GM18517 (cell line): ENCODE measurements around the gene TMEM108.

ENCODE experiments used
- ATAC-seq: cut with Tn5 transposase; IDR thresholded peaks from one replicate; pipeline ENCODE4 v1.9.1; 2021; ENCODE audit warnings: mild to moderate bottlenecking, moderate library complexity; ENCODE audit not compliant: unreplicated experiment

The TMEM108 gene

DNA sequence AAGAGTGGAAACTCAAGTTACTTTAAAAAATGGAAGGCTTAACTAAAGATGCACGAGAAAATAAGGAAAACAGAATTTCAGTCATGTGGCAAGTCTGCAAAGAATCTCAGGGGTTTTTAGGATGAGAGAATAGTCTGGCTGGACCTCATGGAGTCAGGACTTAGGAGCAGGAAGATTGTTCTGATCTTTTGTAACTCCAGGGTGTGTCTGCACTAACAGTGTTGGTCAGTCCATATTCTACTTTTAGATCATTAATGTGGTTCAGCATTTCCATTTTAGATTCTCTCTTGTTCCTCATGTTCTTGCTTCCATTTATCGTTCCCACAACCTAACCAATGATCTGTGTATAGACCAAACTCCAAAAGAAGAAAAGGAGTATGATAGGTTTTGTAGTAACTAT is 15.3 kb downstream of the TMEM108 start:
- no peak for ATAC-seq

- ATAC-seq, result no peak
Observed at GRCh38 chr3:133054586-133054985, 16.4 kb downstream of the TMEM108 start.

DNA sequence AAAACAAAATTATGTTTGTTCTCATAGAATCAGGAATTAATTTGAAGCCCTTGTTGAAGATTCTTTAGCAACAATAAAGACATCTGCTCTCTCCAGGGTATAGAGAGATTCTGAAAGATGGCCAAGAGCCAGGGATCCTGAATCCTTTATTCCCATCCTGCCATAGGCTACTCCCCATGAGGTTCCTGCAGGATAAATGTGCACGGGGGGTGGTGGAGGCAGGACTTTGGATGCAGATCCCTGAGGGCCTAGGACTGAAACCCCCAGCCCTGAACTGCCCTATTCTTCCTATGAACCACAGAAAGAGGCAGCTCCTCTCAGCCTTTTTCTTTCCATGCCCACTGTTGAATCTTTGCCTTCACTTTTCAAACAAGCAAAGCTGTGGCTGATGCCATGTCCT is 17.1 kb downstream of the TMEM108 start:
- no peak for ATAC-seq

GRCh38 chr3:133058243-133058642 is 20.1 kb downstream of the TMEM108 start:
- no peak for ATAC-seq

DNA sequence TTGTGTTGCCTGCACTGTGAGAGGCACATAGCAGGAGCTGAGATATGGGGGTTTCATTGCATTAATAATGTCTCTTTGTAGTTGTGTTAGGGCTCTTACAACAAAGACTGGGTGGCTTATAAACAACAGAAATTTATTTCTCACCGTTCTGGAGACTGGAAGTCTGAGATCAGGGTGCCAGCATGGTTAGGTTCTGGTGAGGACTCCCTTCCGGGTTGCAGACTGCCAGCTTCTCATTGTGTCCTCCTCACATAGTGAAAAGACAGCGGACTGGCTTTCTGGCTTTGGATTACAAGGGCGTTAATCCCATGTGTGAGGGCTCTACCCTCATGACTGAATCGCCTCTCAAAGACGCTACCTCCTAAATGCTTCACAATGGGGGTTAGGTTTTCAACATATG is 20.6 kb downstream of the TMEM108 start:
- ATAC-seq, result no peak

- no peak for ATAC-seq
Observed at GRCh38 chr3:133065193-133065961, 27.2 kb downstream of the TMEM108 start.

DNA sequence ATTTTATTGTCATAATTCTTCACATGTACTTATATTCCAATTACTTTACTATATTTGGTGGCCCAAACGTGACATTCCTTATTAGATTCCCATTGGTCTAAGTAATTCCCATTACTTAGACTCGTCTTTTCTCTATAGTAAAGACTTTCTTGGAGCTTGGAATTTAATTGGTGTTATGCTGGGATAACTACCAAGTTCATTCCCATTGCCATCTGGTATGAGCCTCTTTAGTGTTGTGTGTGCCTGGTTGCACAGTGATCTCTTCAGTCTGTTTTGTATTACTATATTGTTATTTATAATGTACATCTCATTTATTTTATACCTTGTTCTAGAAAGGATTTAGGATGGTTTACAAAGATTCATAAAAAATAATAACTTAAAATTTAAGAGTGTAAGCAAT is 27.8 kb downstream of the TMEM108 start:
- no peak for ATAC-seq

DNA sequence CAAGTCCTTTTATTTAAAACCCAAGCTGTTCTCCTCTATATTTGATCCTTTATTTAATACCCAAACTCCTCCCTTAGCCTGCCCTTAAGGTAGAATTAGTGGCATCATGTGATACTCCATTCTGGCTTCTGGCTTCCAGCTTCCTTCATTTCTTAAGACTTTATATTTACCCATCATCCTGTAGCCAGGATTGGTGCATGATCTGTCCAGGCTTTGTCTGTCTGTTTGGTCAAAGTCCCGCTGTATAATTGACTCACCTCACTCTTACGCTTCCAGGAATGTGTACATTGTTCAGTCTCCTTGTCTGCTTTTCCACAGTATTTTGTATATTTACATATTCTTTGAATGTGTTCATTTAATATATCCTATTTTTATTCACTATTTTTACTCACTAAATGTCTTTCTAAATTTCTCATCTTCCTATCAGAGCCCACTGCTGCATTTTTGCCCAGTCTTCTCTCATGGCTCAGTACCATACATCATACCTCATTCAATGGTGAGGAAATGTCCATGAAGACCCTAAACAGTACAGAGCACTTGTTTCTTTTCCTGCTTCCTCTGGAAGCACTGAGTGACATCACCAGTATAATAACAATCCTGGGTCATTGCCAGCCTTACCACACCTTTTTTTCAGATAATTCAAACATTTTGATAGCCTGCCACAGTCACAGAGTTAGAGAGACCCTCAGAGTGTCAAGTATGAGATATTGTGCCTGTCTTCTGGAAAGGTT is 31.5 kb downstream of the TMEM108 start:
- ATAC-seq, result no peak

GRCh38 chr3:133074977-133075376 is 36.8 kb downstream of the TMEM108 start:
- no peak for ATAC-seq

DNA sequence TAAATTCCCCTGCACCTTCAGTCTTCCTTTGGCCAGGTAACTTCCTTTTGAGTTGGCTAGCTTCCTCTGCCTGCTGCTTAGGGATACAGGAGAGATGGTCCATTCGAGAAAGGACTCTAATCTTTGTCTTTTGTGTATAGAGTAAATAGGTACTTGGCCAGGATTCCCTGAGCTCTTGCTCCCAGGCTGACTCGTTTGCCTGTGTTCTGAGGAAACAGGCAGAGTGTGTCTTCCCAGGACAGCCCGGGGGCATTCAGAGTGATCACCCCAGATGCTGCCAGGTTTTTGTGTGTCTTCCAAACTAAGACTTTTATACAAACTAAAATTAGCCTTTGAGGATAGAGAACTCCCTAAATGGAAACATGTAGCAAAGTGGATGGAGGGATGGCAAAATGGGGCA is 39.5 kb downstream of the TMEM108 start:
- no peak for ATAC-seq

GRCh38 chr3:133079621-133080020 is 41.4 kb downstream of the TMEM108 start:
- ATAC-seq, result no peak

- ATAC-seq, result no peak
Observed at GRCh38 chr3:133081016-133081415, 42.8 kb downstream of the TMEM108 start.

DNA sequence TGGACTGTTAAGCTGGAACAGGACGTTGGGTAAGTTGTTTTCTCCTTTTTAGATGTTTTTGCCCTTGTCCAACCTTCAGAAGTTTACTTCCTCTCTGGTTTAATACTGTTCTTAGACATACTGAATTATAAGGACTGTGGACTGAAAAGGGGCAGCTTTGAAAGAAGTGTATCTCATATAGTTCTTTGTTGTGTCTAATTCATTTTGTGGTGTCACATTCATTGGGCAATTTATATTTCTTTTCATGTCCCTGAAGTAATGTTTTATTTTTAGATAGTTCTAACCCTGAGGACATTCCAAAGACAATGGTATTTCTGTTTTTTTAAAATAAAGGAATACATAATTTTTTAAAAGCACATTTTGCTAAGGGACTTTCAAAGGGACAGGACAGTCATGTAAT is 45.2 kb downstream of the TMEM108 start:
- no peak for ATAC-seq

GRCh38 chr3:133089906-133090485 is 51.8 kb downstream of the TMEM108 start:
- no peak for ATAC-seq

- ATAC-seq, result no peak
Observed at GRCh38 chr3:133092681-133093080, 54.5 kb downstream of the TMEM108 start.

DNA sequence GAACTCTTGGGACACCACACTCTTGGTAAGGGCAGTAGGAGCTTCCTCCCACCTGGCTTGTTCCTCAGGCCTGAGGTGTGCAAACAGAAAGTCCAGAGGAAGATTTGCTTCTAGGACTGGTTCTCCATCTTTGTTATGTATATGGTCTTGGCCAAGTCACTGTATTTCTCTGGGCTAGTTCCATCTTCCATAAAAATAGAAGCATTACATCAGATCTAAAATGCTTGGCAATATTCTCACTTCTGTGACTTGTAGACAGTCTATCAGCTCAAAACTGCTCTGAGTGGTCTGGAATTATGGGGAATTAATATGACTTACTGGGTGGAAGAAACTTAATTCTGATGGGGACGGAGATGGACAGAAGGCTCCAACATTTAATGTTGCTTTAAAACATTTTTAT is 55.2 kb downstream of the TMEM108 start:
- ATAC-seq, result no peak

GRCh38 chr3:133096900-133097613 is 58.9 kb downstream of the TMEM108 start:
- no peak for ATAC-seq

- no peak for ATAC-seq
Observed at GRCh38 chr3:133103706-133104105, 65.5 kb downstream of the TMEM108 start.

- no peak for ATAC-seq
Observed at GRCh38 chr3:133106169-133106568, 68.0 kb downstream of the TMEM108 start.

DNA sequence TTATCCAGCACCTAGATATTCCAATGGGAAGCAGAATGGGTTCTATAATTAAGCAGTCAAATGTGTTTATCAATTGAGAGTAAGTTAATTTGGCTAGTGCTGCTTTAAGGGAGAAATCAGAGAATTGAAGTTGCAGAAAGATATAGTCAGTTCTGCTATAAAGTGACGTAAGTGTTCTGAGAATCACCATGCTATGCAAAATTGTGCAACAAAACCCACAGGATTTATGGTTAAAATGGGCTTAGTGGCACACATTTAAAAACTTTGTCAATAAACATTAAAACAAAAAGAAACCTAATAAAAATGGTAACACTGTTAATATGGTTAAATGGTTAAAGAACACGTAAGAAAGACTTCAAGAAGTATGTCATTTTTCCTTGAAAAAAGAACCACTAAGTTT is 74.5 kb downstream of the TMEM108 start:
- no peak for ATAC-seq

DNA sequence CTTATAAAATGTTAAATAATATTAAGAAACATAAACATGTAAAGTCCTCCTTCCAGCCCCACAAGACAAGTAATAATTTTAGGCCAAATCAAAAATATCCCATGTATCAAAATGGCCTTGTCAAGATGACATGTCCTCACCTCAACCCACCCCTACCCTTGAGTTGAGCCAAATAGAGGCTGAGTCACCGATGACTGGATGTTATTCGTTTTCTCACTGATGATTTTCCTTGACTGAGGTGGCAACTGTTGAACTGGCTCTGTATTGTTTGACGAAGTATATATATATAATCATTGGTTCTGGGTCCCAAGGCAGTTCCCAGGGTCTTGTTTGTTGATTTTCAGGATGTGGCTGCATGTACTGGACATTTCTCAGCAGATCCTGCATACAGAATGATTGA is 75.3 kb downstream of the TMEM108 start:
- no peak for ATAC-seq
